H1 (cell line): ENCODE measurements around the gene RAET1L. TPM values are rescaled to one million over a fixed set of nuclear protein-coding genes. Genes with fewer than 3 reads are reported as not detected.

ENCODE experiments used
- CTCF ChIA-PET: fragments of 300-600 bp; sonication (Branson Sonifier 250); formaldehyde crosslinking; loops from one replicate; lab custom pipeline; 2021; ENCODE audit not compliant: partially characterized antibody; lab: Charles Lee
- POLR2A ChIA-PET: fragments of 300-600 bp; sonication (Branson Sonifier 250); formaldehyde crosslinking; loops from one replicate; lab custom pipeline; 2021; ENCODE audit warnings: inconsistent platforms; ENCODE audit not compliant: partially characterized antibody; lab: Charles Lee
- DNase-seq, 2 experiments: peaks; one replicate each; pipeline versions ENCODE4 v3.0.0 to v3.0.0-alpha.2; 2010 to 2022; ENCODE audit warnings: low spot score in 2 of 2, low read depth in 1 of 2, mixed read lengths in 1 of 2
- FAIRE-seq: peaks from 2 replicates; lab custom pipeline; 2011; peaks lifted over from hg19 to GRCh38; lab: Jason Lieb, UNC
- H2AFZ ChIP-seq: 2 replicates; pipeline ENCODE4 v1.8.1; 2012; ENCODE audit warnings: low read length, inconsistent platforms
- H2AK5ac ChIP-seq: 2 replicates; pipeline ENCODE4 v1.6.1; 2013; ENCODE audit warnings: low read depth, low read length
- H2BK120ac ChIP-seq: replicated peaks from 2 replicates; pipeline ENCODE3; 2013; ENCODE audit warnings: low read depth, low read length, inconsistent platforms
- H2BK12ac ChIP-seq: 2 replicates; pipeline ENCODE4 v1.6.1; 2013; ENCODE audit warnings: low read depth, low read length
- H2BK15ac ChIP-seq: 2 replicates; pipeline ENCODE4 v1.6.1; 2013; ENCODE audit warnings: low read length
- H2BK20ac ChIP-seq: 2 replicates; pipeline ENCODE4 v1.6.1; 2013; ENCODE audit warnings: low read length
- H2BK5ac ChIP-seq: 2 replicates; pipeline ENCODE4 v1.6.1; 2013; ENCODE audit warnings: low read depth, low read length
- H3K14ac ChIP-seq: 2 replicates; pipeline ENCODE4 v1.6.1; 2013; ENCODE audit warnings: inconsistent platforms; ENCODE audit not compliant: insufficient read length
- H3K18ac ChIP-seq: 2 replicates; pipeline ENCODE4 v1.6.1; 2013; ENCODE audit warnings: low read length; ENCODE audit errors: extremely low read depth
- H3K23ac ChIP-seq: 2 replicates; pipeline ENCODE4 v1.6.1; 2013; ENCODE audit warnings: inconsistent platforms; ENCODE audit not compliant: insufficient read length
- H3K23me2 ChIP-seq: 2 replicates; pipeline ENCODE4 v1.6.1; 2013; ENCODE audit warnings: low read depth, low read length
- H3K27ac ChIP-seq: 2 replicates; pipeline ENCODE4 v1.6.1; 2011; ENCODE audit warnings: low read depth, low read length, inconsistent platforms
- H3K27me3 ChIP-seq, 4 experiments: replicated peaks in 1 of 4; 1 replicate in 1 of 4; 2 replicates in 3 of 4; pipeline versions ENCODE4 v1.6.1 to v1.8.1; 2011 to 2013; ENCODE audit warnings: low read length in 3 of 4, mild to moderate bottlenecking in 3 of 4, inconsistent platforms in 2 of 4, mixed read lengths in 2 of 4, moderate library complexity in 1 of 4; ENCODE audit not compliant: control insufficient read depth in 3 of 4, insufficient read depth in 3 of 4; ENCODE audit errors: extremely low read depth in 1 of 4
- H3K36me3 ChIP-seq, 4 experiments: 2 replicates each; pipeline versions ENCODE4 v1.6.1 to v1.8.1; 2011 to 2013; ENCODE audit warnings: mild to moderate bottlenecking in 4 of 4, low read length in 3 of 4, moderate library complexity in 2 of 4, control low read depth in 1 of 4, inconsistent platforms in 1 of 4; ENCODE audit not compliant: insufficient read depth in 4 of 4, control insufficient read depth in 2 of 4
- H3K4ac ChIP-seq: replicated peaks from 2 replicates; pipeline ENCODE3; 2013; ENCODE audit warnings: low read length, low read depth, mixed read lengths, inconsistent platforms; ENCODE audit not compliant: insufficient read length
- H3K4me1 ChIP-seq, 4 experiments: replicated peaks in 1 of 4; 1 replicate in 1 of 4; 2 replicates in 3 of 4; pipeline versions ENCODE4 v1.6.1 to v1.8.1; 2011 to 2013; ENCODE audit warnings: low read length in 3 of 4, inconsistent platforms in 2 of 4, mixed read lengths in 1 of 4; ENCODE audit not compliant: insufficient read depth in 4 of 4, control insufficient read depth in 3 of 4
- H3K4me2 ChIP-seq, 2 experiments: 2 replicates each; pipeline versions ENCODE4 v1.6.1 to v1.8.1; 2011 to 2013; ENCODE audit warnings: low read depth in 2 of 2, low read length in 2 of 2, control low read depth in 1 of 2, inconsistent platforms in 1 of 2, mild to moderate bottlenecking in 1 of 2; ENCODE audit not compliant: insufficient read depth in 1 of 2
- H3K4me3 ChIP-seq, 4 experiments: fragments of 200-600, 300-600 bp in 1 of 4; sonication (generic), shearing (Covaris generic), sonication (Bioruptor Twin) in 1 of 4; 2 replicates each; pipeline versions ENCODE4 v1.5.1 to v1.8.1; 2011 to 2016; ENCODE audit warnings: low read length in 4 of 4, low read depth in 3 of 4, control low read depth in 2 of 4, inconsistent platforms in 2 of 4, mild to moderate bottlenecking in 2 of 4, mixed read lengths in 1 of 4, moderate library complexity in 1 of 4; ENCODE audit not compliant: insufficient read depth in 2 of 4; ENCODE audit errors: extremely low read depth in 1 of 4
- H3K56ac ChIP-seq: replicated peaks from 2 replicates; pipeline ENCODE3; 2013; ENCODE audit warnings: low read depth, mild to moderate bottlenecking, mixed read lengths, low read length, inconsistent platforms; ENCODE audit not compliant: insufficient read length
- H3K79me1 ChIP-seq: 2 replicates; pipeline ENCODE4 v1.6.1; 2013; ENCODE audit warnings: low read depth, low read length, control low read depth
- H3K79me2 ChIP-seq, 2 experiments: 2 replicates each; pipeline versions ENCODE4 v1.6.1 to v1.8.1; 2012 to 2013; ENCODE audit warnings: low read length in 2 of 2, mild to moderate bottlenecking in 2 of 2, inconsistent platforms in 1 of 2; ENCODE audit not compliant: insufficient read depth in 2 of 2, control insufficient read depth in 1 of 2
- H3K9ac ChIP-seq, 4 experiments: replicated peaks in 1 of 4; 1 replicate in 1 of 4; 2 replicates in 3 of 4; pipeline versions ENCODE4 v1.6.1 to v1.8.1; 2011 to 2013; ENCODE audit warnings: low read depth in 3 of 4, low read length in 3 of 4, control low read depth in 2 of 4, mild to moderate bottlenecking in 2 of 4, moderate library complexity in 2 of 4, inconsistent platforms in 1 of 4; ENCODE audit errors: extremely low read depth in 1 of 4
- H3K9me3 ChIP-seq, 2 experiments: 2 replicates each; pipeline versions ENCODE4 v1.6.1 to v1.8.1; 2012 to 2013; ENCODE audit warnings: mild to moderate bottlenecking in 2 of 2, moderate library complexity in 2 of 2, control low read depth in 1 of 2, inconsistent platforms in 1 of 2, low read depth in 1 of 2, low read length in 1 of 2, mixed read lengths in 1 of 2; ENCODE audit not compliant: insufficient read depth in 2 of 2
- H4K20me1 ChIP-seq, 2 experiments: replicated peaks in 1 of 2; 2 replicates each; pipeline versions ENCODE3 to v1.8.1; 2011 to 2013; ENCODE audit warnings: inconsistent platforms in 2 of 2, low read length in 2 of 2, mild to moderate bottlenecking in 1 of 2; ENCODE audit not compliant: insufficient read depth in 2 of 2, control insufficient read depth in 1 of 2
- H4K5ac ChIP-seq: 2 replicates; pipeline ENCODE4 v1.6.1; 2013; ENCODE audit warnings: low read length, low read depth, mixed read lengths, inconsistent platforms; ENCODE audit not compliant: insufficient read length
- H4K8ac ChIP-seq: 2 replicates; pipeline ENCODE4 v1.8.0; 2013; ENCODE audit warnings: mild to moderate bottlenecking, moderate library complexity, low read length, inconsistent platforms; ENCODE audit not compliant: insufficient read depth; ENCODE audit errors: extremely low read depth
- H4K91ac ChIP-seq: replicated peaks from 2 replicates; pipeline ENCODE3; 2013; ENCODE audit warnings: low read length, mixed read lengths, inconsistent platforms; ENCODE audit not compliant: insufficient read length
- CTCF ChIP-seq, 3 experiments: IDR thresholded peaks; 1 replicate in 2 of 3; 2 replicates in 1 of 3; pipeline versions ENCODE4 v1.5.1 to v1.6.1; 2011; ENCODE audit warnings: low read length in 3 of 3, mild to moderate bottlenecking in 3 of 3, inconsistent platforms in 2 of 3, low read depth in 1 of 3, moderate library complexity in 1 of 3; ENCODE audit not compliant: insufficient read depth in 1 of 3; ENCODE audit errors: control extremely low read depth in 1 of 3
- RAD21 ChIP-seq, 2 experiments: IDR thresholded peaks in 1 of 2; conservative IDR thresholded peaks in 1 of 2; 2 replicates each; pipeline ENCODE4 v1.6.1; 2011; ENCODE audit warnings: low read depth in 2 of 2, low read length in 2 of 2, improper control_type of control experiment in 1 of 2, inconsistent platforms in 1 of 2, mild to moderate bottlenecking in 1 of 2, moderate library complexity in 1 of 2
- SUZ12 ChIP-seq: fragments of 200-600 bp; sonication (generic); IDR thresholded peaks from 2 replicates; pipeline ENCODE4 v1.6.1; 2012; ENCODE audit warnings: mild to moderate bottlenecking, inconsistent platforms, low read length, moderate library complexity, mixed read lengths
- USF2 ChIP-seq: IDR thresholded peaks from 2 replicates; pipeline ENCODE4 v1.6.1; 2011; ENCODE audit warnings: low read length, improper control_type of control experiment
- WGBS, 2 experiments: shearing (Covaris generic) in 1 of 2; methylation state at CpG; one replicate each; pipeline versions ENCODE4 v1.1.6 to v1.1.7; 2013 to 2015; ENCODE audit warnings: low lambda C conversion rate in 2 of 2, mixed read lengths in 2 of 2, inconsistent platforms in 1 of 2, low coverage in 1 of 2, missing lambda C conversion rate in 1 of 2; ENCODE audit not compliant: insufficient replicate concordance in 2 of 2, insufficient coverage in 1 of 2, insufficient read length in 1 of 2; ENCODE audit errors: extremely low coverage in 1 of 2, missing lambda C conversion rate in 1 of 2; 5-methylcytosine and 5-hydroxymethylcytosine counted together
- polyA plus RNA-seq, 7 experiments: library from polyadenylated mRNA; depleted of rRNA in 3 of 7; stranded (reverse) in 5 of 7; unstranded in 2 of 7; fragments of >200 nt in 5 of 7; fragments of 200-250 nt in 2 of 7; gene quantifications; 1 replicate in 5 of 7; 2 replicates in 1 of 7; 4 replicates in 1 of 7; pipeline versions ENCODE4 v1.2.1 to v1.2.3, GENCODE V29; 2011 to 2013; ENCODE audit warnings: missing spikeins in 2 of 7, mixed read lengths in 2 of 7
- total RNA-seq: library from RNA; stranded (reverse); fragmentation: NEBNext Ultra II Directional; extraction: Animal tissue kit (Norgen Biotek cat#: 25700); gene quantifications from 2 replicates; pipeline ENCODE4 v1.2.1, GENCODE V29; 2021

RAET1L gene
- total and polyA plus RNA-seq, 2 of the 8 experiments (the other 6 are each of a cell fraction or from before 2014, with no cell fraction given), result not detected

- no peaks in the 10 kb centered on the region for H3K79me2 ChIP-seq
- H4K91ac ChIP-seq, result no peak overlapping the region
- H3K4ac ChIP-seq, result no peak overlapping the region
- ChIA-PET POLR2A (interaction anchor here (1.5 kb wide), 1 partner anchor 42 kb away, joined by 3 read pairs; no protein-coding TSS in a partner anchor), CTCF (interaction anchor here (0.5 to 3.7 kb wide), 33 partner anchors 10 to 908 kb away, joined by 3 to 23 read pairs (median 4); partner anchors contain the start of genes RAET1L and ULBP3)
- H3K56ac ChIP-seq, result no peak overlapping the region
- H3K4me3 ChIP-seq, result no peak overlapping the region
- H3K36me3 ChIP-seq, result no peaks in the 10 kb centered on the region
- H4K5ac ChIP-seq, result no peak overlapping the region
- no peak overlapping the region for H3K18ac ChIP-seq
- DNase-seq, result peak in 1 of 2 experiments; percentile 55
- no peak overlapping the region for H2BK20ac ChIP-seq
- H2BK120ac ChIP-seq, result no peak overlapping the region
- H3K4me1 ChIP-seq, result peaks cover 0 to 9% (median 4%) of the 10 kb centered on the region in 4 experiments; a peak in 4 of 7 replicates
- H2BK15ac ChIP-seq, result no peak overlapping the region
- H4K20me1 ChIP-seq, result peaks cover 0 to 5% of the 10 kb centered on the region in 2 experiments
- no peak overlapping the region for H3K27ac ChIP-seq
- H3K23ac ChIP-seq, result no peak overlapping the region
- H3K4me2 ChIP-seq, result no peak overlapping the region
- 59% methylated on average over 7 of the region's 7 CpGs; no CpG with 5 or more reads in 1 of the 2 experiments for WGBS, 2 experiments
- FAIRE-seq, result no peak
- H2AFZ ChIP-seq, result no peak overlapping the region
- H3K9me3 ChIP-seq, result no peaks in the 10 kb centered on the region
- no peaks in the 10 kb centered on the region for H3K79me1 ChIP-seq
- no peak overlapping the region for H4K8ac ChIP-seq
- H3K27me3 ChIP-seq, result peaks cover 19 to 57% (median 45%) of the 10 kb centered on the region in 4 experiments
- no peak overlapping the region for H3K14ac ChIP-seq
- no peak overlapping the region for H2BK5ac ChIP-seq
- H3K9ac ChIP-seq, result no peak overlapping the region
- peaks cover 6% of the 10 kb centered on the region for H3K23me2 ChIP-seq
- H2BK12ac ChIP-seq, result no peak overlapping the region
- H2AK5ac ChIP-seq, result no peak overlapping the region
- TF ChIP-seq CTCF (IDR thresholded peaks at IDR 0.05; ENCODE audit: control extremely low read depth in 1 of 3, insufficient read depth in 1 of 3, low read depth in 1 of 3, low read length in 3 of 3) (peak; percentile 37 to 76 (median 66); a peak in 3 of 4 replicates), USF2 (no peak), SUZ12 (no peak), RAD21 (IDR thresholded peaks at IDR 0.05 in 1 of 2, conservative IDR thresholded peaks at IDR 0.05 in 1 of 2; ENCODE audit: low read depth in 2 of 2, low read length in 2 of 2) (peak; percentile 32 to 36; a peak in 3 of 4 replicates)
These were observed 18.3 kb downstream of the RAET1L start for GRCh38 chr6:150006961-150007464.
